Activated CD4-positive, CD25-positive, alpha-beta regulatory T cell treated with anti-CD3 and anti-CD28 coated beads, Interleukin-2, amount 50 U/mL, for 72 hours (primary cell): ENCODE measurements around the gene DDX23.
A peak's percentile ranks its signal among the peaks of the same experiment; 100 is the strongest.

ENCODE experiments used
- DNase-seq: peaks from one replicate; pipeline ENCODE4 v3.0.0; 2021

DDX23 gene

DNA sequence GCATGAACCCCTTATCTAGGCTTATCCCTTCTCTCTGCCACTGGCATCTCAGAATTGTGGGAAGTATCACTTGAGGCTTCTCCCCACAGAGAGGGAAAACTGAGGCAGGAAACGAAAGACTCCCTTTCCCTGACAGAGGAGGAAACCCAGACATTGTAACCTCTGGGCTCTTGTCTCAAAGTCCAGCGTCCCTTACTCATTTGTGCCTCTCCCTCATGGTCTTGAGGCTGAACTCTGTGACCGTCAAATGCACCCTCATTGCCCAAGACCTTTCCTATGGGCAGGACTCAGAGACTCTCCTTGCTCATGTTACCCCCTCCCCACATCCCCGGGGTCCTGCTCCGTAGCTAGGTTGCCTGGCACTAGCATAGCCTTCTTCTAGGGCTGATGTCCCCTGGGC lies 29.8 kb downstream of the DDX23 start:
- DNase-seq, result no peak

DNA sequence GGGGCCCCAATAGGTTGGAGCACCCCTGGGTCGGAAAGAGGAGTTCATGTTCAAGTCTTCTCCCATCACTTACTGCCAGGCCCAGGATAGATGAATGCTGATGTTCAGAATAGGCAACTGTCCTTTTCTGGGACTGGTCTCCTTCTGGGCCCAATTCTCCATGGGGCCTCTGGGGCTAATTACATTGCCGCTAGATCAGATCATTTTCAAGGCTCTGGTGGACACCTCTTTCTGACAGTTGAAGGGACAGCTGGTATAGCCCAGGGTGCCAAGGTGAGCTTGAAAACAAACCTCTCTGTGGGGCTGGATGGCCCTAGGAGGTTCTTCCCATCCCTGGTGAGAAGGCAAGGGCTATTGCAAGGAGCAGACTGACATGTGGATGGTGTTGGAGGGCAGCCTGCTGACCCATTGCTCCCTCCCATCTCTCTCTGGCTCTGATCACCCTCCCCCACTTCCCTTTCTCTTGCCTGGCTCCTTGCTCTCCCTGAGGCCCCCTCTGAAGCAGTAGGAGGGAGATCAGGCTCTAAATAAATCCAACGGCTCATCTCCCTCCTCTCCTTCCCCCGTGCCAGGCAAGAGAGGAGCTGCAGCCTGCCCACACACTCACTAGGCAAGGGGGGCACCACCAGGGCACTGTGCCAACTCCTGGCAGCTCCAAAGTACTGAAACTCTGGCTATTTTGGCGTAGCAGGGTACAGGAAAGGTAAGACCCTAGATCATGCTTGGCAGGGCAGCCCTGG lies 31.8 kb downstream of the DDX23 start:
- no peak for DNase-seq

DNA sequence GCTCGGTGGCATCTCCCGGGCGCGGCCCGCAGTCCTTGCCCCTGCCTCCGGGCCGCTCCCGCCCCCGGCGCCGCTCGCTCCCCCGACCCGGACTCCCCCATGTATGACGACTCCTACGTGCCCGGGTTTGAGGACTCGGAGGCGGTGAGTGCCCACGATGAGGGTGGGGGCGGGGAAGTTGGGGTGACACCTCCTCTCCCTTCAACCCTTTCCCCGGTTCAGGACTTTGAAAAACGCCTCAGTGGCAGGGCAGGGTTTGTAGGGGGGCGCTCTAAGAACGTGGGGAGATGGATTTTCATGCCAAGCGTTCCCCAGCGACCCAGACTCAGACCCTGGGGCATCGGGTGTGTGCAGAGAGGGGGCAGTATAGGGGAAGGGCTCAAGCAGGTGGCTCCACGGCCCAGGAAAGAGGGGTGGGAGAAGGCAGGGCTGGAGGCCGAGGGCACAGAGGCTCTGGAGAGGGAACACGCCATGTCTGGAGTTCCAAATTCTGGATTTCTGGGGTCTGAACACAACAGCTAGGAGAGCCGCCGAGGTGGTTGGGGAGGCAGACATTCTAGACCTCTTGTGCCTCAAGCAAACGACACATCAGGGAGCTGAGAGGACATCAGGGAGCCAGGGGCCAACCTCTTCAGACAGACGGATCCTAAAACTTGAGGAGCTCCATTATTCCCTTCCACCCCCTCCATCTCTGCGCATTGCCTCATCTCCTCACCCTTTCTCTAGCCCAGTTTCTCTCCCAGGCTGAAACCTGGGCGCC lies 33.0 kb downstream of the DDX23 start:
- no peak for DNase-seq

DNA sequence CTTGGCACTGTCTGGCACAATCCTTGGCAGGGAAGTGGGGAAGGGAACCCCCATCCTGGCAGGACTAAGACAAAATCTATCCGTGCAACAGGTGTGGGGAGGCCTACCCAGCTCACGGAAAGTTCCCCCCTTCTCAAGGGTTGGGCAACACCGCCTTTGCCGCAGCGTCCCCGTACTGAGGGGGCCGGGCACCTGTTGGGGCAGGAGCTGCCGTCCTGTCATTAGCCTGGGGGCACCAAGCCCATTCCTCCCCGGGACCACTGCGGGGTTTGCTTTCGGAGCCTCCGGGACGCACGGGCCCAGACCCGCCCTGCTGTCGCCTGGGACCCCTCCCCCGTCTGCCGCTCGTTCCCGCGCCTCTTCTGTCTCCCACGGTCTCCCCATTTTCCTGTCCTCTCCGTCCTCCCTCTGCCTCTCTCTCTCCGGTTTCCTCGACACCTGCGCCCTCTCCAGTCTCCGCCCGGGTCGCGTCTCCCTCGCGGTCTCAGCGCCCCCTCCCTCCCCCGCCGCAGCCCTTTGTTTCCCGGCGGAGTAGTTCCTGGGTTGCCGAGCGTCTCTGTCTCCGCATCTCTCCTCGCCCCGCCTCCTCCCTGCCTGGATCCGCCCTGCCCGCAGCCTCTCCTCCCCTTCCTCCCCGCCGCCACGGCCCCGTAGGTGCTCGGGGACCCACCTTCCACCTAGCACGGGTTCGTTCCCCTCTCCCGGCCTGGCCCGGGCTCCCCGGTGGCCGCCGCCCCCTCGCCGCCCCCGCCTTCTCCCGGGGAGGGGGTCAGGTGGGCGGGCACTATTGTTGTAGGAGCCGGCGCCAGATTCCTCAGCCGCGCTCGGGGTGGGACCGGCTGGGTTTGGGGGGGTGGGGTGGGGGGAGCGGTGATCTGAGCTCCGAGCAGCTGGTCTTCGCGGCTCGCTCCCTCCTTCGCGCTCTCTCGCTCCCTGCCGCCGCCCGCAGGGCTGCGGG lies 33.8 kb downstream of the DDX23 start, which contains the start of gene CACNB3:
Gene CACNB3 (plus strand): TSS at position 624 of the 958 bp plus-strand sequence. CDS start 434 bp downstream, outside the sequence.
- peak; percentile 78 for DNase-seq

DNA sequence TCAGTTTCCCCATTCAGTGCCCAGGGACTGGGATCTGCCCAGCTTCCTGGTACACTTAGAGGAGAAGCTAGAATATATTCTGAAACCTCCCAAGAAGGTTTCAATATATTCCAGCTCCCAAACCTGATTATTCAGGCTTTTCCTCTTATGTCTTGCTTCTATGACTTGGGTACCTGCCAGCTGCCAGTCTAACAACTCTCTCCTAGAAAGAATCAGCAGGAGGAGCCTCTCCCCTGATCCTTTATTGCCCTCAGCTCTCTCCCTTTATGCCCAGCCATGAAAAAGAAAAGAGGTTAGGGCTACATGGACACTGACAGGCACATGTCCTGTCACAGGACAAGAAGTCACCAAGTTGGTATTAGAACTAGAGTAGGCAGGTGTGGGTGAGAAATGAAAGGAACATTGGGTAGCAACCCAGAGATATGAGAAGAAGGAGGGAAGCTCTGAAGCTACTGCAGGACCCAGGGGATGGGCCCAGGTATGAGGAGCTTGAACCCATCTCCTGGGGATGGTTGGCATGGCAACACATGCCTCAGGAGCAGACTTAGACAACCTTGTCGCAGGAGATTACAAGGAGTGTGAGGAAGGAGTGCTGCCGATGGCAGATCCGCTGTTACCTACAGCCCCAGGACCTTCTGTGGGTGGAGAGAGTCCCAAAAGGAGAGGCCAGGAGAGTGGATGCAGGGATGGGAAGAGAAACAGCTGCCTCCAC lies 35.7 kb downstream of the DDX23 start:
- DNase-seq, result no peak

DNA sequence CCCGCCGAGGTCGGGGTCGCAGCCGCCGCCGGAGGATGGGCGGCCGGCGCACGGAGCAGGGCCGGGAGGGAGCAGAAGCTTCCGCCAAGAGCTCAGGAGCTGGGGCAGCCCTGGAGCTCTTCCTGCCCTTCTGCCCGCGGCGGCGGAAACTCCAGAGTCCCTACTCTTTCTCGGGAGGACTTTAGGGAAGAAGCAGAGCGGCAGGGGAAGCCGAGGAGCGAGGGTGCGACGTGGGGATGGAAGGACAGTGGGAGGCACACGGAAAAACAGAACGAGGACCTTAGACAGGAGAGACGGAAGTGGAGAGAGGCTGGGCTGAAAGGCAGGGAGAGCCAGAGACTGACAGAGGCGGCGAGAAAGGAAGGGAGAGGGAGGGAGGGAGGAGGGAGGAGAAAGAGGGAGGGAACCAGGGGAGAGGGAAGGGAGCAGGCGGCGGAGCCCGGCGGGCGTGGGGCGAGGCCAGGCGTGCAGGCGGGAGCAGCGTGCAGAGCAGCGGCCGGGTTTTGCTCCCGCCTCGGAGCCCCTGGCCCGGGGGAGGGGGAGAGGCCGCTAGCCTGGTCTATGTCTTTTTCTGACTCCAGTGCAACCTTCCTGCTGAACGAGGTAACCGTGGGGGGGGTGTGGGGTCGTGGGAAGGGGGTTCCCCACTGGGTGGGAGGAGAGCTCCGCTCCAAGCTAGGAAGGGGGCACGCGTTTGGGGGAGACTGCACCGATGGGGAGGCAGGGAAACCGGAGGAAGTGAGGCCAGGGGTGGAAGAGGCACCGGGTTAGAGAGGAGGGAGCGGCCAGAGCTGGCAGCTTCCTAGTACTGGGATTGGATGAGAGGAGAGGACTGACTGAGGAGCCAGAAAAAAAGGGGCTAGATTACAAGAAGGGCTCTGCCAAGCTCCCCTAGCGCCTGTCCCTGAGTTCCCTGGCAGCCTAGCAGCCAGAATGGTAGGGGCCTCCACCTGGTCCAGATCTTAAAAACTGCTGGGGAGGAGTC lies 36.5 kb downstream of the DDX23 start:
- peak; percentile 41 for DNase-seq

DNA sequence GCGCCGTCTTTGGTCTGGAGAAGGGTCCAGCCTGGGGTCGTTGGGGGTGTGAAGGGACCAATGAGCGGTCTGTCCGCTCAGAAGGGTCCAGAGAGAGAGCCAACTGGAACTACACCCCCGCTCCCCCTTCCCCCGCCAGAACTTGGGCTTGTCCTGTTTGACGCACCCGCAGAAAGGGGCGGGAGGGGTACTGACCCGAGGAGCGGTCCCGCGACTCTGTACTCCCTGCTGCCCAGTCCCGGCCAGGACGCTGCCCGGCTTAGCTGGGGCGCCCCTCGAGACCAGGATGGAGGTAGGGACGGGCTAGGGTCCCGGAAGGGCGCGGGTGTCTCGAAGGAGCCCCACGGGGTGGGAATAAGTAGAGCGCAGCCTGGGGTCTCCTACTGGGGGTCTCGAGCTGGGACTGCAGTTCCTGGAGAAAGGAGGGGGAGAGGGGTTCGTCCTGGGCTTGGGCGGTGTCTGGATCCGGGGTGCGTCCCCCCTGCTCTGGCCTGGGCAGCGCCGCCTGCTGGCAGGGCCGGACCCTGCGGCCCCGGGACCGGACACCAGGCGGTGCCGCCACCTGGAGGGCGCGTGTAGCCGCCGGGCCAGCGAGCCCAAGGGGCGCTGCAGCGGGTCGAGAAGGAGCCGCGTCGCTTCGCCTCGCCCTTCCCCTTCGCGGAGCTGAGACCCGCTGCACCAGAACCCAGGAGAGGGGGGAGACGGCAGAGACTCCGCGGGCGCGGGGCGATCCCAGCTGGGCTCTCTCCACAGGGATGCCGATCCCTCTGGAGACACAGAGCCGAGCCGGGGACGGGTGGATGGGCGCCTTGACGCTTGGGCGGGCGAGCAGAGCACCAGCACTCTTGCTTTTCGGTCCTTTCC lies 37.5 kb downstream of the DDX23 start:
- DNase-seq, result peak; percentile 90

DNA sequence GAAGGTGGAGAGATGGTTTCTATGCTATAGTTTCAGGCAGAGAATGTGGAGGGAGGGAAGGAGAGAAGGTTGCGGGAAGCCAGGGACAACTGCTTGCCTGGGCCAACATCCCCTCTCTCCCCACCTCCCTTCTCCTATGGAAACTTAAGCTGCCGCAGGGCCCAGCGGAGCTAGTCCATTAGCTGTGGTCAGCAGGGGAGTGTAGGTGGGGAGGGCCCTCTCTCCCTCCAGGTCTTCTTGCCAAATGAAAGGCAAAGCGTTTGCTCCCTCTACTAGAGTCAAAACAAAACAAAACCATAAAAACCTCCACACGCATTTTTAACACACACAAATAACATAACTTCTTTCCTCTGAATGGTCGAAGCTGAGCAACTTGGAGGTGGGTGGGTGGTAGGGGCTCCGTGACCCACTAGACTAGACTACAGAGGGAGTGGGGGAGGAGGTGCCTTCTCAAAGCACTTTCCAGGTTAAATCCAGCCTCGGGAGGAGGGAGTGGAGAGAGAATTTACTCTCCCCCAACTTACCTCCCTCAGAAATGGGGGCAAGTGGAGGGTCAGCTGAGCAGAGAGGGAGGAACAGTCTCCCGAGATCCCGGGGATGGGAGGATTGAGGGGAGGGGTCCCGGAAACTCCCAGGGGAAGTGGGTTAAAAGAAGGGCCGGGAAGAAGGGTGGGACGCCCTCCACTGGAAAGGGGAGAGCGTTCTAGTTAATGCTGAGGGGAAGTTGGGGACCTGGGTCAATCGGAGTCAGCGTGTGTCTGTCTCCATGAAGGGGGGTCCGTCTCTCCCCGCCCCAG lies 38.3 kb downstream of the DDX23 start:
- no peak for DNase-seq

DNA sequence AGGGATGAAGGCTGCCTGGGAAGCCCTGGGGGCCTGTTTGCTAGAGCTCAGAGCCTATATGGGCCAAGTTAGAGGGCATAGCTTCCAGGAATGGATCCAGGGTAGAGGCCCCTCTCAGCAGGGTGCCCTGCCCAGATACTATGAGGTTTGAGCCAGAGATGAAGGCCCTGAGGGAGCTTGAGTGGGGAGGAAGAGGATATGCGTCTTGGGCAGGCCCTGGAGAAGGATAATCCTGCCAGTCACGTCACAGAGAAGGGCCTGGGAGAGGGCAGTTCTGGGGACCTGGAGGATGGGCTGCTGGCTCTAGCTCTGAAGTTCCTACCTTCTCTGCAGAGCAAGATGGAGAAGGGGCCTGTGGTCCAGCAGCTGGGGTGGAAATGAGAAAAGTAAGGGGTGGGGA lies 39.6 kb downstream of the DDX23 start:
- DNase-seq, result no peak

DNA sequence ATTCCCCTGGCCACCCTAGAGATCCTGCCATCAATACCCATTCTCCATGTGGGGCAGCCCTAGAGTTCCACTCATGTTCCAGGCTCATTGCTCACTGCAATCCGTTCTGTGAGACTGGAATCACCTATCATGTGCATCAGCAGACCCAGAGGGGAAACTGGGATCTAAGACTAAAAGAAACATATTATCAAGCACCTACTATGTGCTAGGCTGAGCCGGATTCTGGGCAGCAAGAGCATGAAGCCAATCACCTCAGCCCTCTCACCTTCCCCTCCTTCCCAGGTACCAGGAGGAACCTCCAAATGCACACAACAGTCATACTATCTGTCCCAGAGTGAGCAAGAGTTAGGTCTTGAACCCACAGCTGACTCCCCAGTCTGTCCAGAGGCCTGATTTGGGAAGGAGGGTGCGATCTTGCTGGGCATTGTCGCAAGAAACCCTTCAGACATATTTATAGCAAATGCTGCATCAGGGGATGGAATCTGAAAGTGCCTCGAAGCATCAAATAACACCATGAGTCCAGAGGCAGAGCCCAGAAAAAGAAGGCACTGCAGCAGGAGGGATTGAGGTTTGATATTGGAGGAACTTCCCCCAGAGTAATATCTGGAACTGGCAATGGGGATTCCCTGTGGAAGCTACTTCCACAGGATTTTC lies 40.4 kb downstream of the DDX23 start:
- no peak for DNase-seq

DNA sequence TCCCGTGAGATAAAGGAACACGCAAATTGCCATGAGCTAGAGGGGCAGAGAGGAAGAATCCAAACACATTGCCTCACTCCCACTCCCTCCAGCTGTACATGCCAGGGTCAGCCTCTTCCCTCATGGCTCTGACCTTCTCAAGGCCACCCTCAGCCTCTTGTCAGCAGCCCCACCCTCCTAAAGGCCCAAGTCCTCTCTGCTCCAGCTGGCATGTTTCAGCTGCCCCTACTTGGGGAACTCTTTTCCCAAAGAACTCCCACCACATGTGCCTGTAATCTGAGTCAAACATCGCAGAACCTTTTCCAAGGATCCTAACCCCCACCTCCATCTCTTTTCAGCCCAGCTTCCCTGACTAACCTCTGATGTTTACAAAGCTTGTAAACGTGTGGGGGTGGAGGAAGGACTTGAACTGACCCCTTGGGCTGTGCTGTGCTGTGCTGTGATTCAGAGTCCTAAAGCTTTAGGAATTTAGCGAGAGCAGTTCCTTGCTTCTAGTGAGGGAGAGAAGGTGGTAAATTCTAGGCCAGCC lies 41.0 kb downstream of the DDX23 start:
- DNase-seq, result no peak

DNA sequence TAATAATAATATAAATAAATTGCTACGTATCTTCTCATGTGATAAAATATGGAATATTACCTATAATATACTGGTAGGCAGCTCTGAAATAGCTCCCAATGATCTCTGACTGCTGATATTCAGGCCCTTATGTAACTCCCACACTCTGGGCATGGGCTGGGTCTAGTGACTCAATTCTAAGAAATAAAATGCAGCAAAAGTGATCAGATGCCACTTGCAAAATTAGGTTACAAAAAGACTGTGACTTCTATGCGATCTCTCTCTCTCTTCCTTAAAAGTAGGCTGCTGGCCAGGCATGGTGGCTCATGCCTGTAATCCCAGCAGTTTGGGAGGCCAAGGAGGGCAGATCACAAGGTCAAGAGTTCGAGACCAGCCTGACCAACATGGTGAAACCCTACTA lies 44.0 kb downstream of the DDX23 start:
- no peak for DNase-seq

DNA sequence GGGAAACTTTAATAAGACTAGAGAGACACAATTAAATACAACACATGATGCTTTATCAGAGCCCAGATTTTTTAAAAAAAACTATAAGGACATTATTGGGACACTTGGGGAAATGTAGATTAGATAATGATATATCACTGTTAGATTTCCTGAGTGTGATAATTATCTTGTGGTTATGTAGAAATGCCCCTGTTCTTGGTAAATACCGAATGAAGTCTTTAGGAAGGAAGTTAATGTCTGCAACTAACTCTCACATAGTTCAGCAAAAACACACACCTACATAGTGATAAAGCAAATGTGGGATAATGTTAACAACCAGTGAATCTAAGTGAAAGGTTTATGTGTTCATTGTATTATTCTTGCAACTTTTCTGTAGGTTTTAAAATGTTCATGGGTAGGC lies 48.3 kb downstream of the DDX23 start:
- no peak for DNase-seq

DNA sequence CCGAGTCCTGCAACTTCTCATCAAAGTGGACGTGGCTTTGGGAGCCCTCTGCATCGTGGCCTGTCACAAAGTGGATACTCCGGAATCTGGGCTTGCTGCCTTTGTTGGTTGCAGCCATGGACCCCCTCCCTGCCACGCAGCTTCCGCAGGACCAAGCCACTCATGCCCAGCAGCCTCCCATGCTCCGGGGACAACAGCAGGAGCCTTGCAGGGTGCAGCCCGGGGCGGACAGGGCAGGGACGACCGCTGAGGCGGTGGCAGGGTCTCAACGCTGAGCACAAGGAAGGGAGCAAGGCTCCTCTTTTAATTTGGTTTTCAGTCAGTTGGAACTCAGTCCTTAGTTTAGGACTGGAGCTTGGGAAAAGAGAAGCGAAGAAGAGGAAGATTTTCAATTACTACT lies 51.0 kb downstream of the DDX23 start:
- DNase-seq, result no peak

DNA sequence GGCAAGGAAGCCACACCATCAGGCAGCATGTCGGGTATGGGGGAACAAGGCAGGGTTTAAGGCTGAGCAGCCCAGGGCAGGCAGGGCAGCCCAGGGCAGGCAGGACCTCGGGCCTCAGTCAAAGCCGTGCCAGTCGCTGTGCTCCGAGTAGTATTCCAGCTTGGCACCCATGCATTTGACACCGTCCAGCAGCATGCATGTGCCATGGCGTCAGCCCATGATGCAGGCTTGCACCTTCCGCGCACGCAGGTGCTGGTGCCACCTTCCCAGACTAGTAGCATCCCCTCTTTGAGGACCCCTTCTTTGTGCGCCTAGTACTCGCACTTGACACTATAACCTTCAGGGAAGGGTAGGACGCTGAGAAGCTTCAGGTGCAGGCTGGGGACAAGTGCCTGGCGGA lies 51.5 kb downstream of the DDX23 start:
- DNase-seq, result no peak

DNA sequence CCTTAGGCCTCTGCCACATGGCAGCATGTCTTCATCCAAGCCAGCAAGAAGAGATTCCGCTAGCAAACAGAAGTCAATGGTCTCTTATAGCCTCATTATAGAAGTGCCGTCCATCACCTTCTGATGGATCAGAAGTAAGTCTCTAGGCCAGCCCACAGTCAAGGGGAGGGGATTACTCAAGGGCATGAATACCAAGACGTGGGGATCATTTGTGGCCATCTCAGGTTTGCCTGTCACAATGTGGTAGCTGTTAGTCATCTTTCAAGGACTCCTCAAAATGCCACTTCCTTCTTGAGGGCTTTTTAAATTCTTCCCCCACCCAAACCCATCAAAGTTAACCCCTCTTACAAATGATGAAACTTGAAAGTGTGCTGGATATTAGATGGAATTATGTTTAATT lies 55.0 kb downstream of the DDX23 start:
- DNase-seq, result no peak

DNA sequence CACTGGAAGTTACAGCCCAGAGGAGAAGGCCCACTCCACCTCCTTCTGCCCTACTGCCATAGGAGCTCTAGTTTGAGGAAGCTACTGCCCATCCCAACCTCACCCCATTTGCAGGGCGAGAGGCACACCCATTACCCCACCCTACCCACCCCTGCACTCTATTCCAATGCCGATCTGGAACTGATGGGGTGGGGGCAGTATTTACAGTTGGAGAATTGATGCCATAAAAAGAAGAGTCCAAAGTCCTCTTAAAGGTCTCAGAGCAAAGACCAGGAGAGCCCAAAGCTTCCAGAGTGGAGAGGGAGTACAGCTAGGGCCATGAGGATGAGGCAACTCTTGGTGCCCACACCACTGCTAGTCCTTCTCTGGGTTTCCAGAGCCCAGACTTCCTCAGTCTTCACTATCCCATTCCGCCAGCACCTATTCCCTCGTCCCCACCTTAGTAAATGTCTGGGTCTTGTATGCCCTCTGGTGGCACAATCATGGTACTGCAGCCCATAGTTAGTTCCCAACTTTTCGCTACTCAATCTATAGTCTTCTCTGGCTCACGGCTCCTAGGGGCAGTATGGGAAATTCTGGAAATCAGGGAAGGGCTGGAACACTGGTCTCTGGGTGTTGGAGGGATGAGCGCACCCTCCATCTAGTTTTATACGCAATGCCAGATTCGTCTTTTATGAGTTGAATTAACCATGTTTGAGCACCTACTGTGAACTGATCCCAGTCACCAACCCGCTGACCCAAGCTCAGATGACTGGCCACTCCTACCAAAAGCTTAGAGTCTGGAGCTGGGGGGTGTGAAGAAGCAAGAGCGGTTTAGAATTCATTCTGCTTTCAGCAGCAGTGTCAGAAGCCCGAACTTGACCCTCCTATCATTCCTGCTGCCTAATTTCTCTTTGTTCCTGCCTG lies 56.2 kb downstream of the DDX23 start:
- peak; percentile 53 for DNase-seq
